DOHH2 (cell line): ENCODE results near the gene EBF3.

ENCODE experiments used
- EZH2phosphoT487 ChIP-seq: fragments of 200-600 bp; sonication (generic); IDR thresholded peaks from 2 replicates; pipeline ENCODE4 v1.6.1; 2017; ENCODE audit warnings: borderline replicate concordance, mild to moderate bottlenecking, antibody characterized with exemption, low read length, moderate library complexity, mixed read lengths
- TF ChIP-seq, protein P1 (sequence below): fragments of 200-600 bp; sonication (generic); IDR thresholded peaks from one replicate; pipeline ENCODE4 v1.5.1; 2014; ENCODE audit warnings: antibody characterized with exemption, mild to moderate bottlenecking, low read depth, low read length; ENCODE audit not compliant: poor library complexity, severe bottlenecking

DNA sequence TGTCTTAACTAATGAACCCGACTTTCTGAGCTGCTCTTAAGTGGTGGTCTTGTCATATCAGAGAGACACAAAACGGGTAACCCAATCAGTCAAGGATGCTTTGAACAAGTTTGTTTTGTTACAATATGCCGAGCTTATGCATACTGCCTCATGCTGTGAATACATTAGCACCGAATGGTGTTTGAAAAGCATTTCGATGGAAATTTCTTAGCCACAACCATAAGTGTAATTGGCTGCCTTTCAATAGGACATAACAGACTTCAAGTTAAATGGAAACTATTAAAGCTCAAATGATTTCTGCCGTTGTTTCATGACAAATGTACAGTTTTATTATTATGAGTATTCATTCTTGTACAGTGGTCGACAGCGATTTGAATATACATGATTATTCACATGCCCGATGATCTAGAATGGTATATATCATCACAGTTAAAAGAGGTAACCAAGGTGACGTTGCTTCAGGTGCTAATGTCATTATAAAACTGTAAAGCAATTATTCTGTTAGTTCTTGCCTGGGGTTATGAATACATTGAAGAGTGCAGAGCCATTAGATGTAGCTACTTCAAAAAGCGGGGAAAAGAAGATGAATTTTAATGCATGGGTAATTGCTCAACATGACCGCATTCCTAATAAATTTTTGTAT lies 118.8 kb downstream of the EBF3 start:
- TF ChIP-seq, protein P1, sequence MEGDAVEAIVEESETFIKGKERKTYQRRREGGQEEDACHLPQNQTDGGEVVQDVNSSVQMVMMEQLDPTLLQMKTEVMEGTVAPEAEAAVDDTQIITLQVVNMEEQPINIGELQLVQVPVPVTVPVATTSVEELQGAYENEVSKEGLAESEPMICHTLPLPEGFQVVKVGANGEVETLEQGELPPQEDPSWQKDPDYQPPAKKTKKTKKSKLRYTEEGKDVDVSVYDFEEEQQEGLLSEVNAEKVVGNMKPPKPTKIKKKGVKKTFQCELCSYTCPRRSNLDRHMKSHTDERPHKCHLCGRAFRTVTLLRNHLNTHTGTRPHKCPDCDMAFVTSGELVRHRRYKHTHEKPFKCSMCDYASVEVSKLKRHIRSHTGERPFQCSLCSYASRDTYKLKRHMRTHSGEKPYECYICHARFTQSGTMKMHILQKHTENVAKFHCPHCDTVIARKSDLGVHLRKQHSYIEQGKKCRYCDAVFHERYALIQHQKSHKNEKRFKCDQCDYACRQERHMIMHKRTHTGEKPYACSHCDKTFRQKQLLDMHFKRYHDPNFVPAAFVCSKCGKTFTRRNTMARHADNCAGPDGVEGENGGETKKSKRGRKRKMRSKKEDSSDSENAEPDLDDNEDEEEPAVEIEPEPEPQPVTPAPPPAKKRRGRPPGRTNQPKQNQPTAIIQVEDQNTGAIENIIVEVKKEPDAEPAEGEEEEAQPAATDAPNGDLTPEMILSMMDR = no peak
- TF ChIP-seq EZH2phosphoT487 = no peak
